Bronchial epithelial cell (primary cell): Measurements from ENCODE around the gene IKZF4. TPM values are rescaled to one million over a fixed set of nuclear protein-coding genes. Genes with fewer than 3 reads are reported as not detected.
"Not testable (repeated sequence)": the region's sequence is repeated elsewhere in the genome, so short reads cannot be mapped to it uniquely, and the experiment has no call there.

Source experiments
- DNase-seq: peaks from one replicate; pipeline ENCODE4 v3.0.0-alpha.2; 2010; ENCODE audit warnings: low read depth
- FAIRE-seq: peaks from 2 replicates; lab custom pipeline; 2011; peaks lifted over from hg19 to GRCh38; lab: Jason Lieb, UNC
- H3K27me3 ChIP-seq: 2 replicates; pipeline ENCODE4 v1.5.1; 2011; ENCODE audit warnings: low read length; ENCODE audit not compliant: control insufficient read depth, insufficient read depth
- H3K36me3 ChIP-seq: 2 replicates; pipeline ENCODE4 v1.5.1; 2011; ENCODE audit warnings: low read length; ENCODE audit not compliant: control insufficient read depth, insufficient read depth
- H3K4me3 ChIP-seq: 2 replicates; pipeline ENCODE4 v1.5.1; 2011; ENCODE audit warnings: mild to moderate bottlenecking, low read depth, low read length, control low read depth
- total RNA-seq: library from RNA; depleted of rRNA; stranded (reverse); fragments of >200 nt; gene quantifications from 2 replicates; pipeline ENCODE4 v1.2.1, GENCODE V29; 2014
- TF ChIP-seq, protein P1 (sequence below): IDR thresholded peaks from 2 replicates; pipeline ENCODE4 v1.5.1; 2011; ENCODE audit warnings: mild to moderate bottlenecking, moderate library complexity, low read length, control low read depth, inconsistent platforms; ENCODE audit not compliant: insufficient read depth, severe bottlenecking

Gene IKZF4
- total RNA-seq, 1 donor from 2014 or later = 0.26 TPM

- FAIRE-seq (no peak), DNase-seq (no peak)
- Histone ChIP-seq H3K36me3 (no peaks in the 10 kb centered on the region), H3K27me3 (no peaks in the 10 kb centered on the region), H3K4me3 (no peak overlapping the region)
- TF ChIP-seq, protein P1, sequence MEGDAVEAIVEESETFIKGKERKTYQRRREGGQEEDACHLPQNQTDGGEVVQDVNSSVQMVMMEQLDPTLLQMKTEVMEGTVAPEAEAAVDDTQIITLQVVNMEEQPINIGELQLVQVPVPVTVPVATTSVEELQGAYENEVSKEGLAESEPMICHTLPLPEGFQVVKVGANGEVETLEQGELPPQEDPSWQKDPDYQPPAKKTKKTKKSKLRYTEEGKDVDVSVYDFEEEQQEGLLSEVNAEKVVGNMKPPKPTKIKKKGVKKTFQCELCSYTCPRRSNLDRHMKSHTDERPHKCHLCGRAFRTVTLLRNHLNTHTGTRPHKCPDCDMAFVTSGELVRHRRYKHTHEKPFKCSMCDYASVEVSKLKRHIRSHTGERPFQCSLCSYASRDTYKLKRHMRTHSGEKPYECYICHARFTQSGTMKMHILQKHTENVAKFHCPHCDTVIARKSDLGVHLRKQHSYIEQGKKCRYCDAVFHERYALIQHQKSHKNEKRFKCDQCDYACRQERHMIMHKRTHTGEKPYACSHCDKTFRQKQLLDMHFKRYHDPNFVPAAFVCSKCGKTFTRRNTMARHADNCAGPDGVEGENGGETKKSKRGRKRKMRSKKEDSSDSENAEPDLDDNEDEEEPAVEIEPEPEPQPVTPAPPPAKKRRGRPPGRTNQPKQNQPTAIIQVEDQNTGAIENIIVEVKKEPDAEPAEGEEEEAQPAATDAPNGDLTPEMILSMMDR = no peak
These were observed 53.6 kb downstream of the IKZF4 start for GRCh38 chr12:56074396-56074795.

DNA sequence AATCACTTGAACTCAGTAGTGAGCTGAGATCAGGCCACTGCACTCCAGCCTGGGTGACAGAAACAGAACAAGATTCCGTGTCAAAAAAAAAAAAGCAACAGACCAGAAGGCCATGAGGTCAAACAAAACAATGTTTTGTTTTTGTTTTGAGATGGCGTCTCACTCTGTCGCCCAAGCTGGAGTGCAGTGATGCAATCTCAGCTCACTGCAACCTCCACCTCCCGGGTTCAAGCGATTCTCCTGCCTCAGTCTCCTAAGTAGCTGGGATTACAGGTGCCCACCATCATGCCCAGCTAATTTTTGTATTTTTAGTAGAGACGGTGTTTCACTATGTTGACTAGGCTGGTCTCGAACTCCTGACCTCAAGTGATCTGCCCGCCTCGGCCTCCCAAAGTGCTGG, 57.1 kb downstream of the IKZF4 start:
- not testable (repeated sequence) for H3K4me3 ChIP-seq, FAIRE-seq, H3K27me3 ChIP-seq, H3K36me3 ChIP-seq, DNase-seq

- H3K36me3 ChIP-seq = no peaks in the 10 kb centered on the region
- FAIRE-seq = no peak
- no peak overlapping the region for H3K4me3 ChIP-seq
- DNase-seq = no peak
- no peaks in the 10 kb centered on the region for H3K27me3 ChIP-seq
- TF ChIP-seq, protein P1 = no peak
These were observed 57.6 kb downstream of the IKZF4 start for GRCh38 chr12:56078427-56078826.

GRCh38 chr12:56078931-56079722, 58.3 kb downstream of the IKZF4 start:
- TF ChIP-seq, protein P1 = peak; percentile 94
- Histone ChIP-seq H3K4me3 (peak overlapping the region; percentile 91), H3K36me3 (no peaks in the 10 kb centered on the region), H3K27me3 (no peaks in the 10 kb centered on the region)
- DNase-seq = peak; percentile 76
- FAIRE-seq = no peak

- TF ChIP-seq, protein P1 = no peak
- Histone ChIP-seq H3K4me3 (peak within 1 kb of the TSS; percentile 91), H3K27me3 (no peaks in the 10 kb centered on the region), H3K36me3 (peaks cover 1% of the 10 kb centered on the region)
- FAIRE-seq = no peak
- peak; percentile 81 for DNase-seq
These were observed 59.1 kb downstream of the IKZF4 start, which contains the start of gene ERBB3 for GRCh38 chr12:56079723-56080555. Gene ERBB3, plus strand, starts transcription at chr12:56080165. Its CDS starts 136 bp downstream, at chr12:56080301.

- no peaks in the 10 kb centered on the region for H3K27me3 ChIP-seq
- FAIRE-seq (no peak), DNase-seq (peak; percentile 47)
- H3K36me3 ChIP-seq = peaks cover 3% of the 10 kb centered on the region
- TF ChIP-seq, protein P1 = no peak
- H3K4me3 ChIP-seq = peak overlapping the region; percentile 91
These were observed 59.8 kb downstream of the IKZF4 start for GRCh38 chr12:56080556-56081138.
